Adipose tissue (tissue), 3 donors: Measurements from ENCODE around the gene FSD2. TPM values are rescaled to one million over a fixed set of nuclear protein-coding genes. Genes with fewer than 3 reads are reported as not detected.

ENCODE experiments used
- H3K27ac ChIP-seq: one replicate; pipeline ENCODE4 v1.5.1; 2013; ENCODE audit warnings: low read depth, low read length
- WGBS, 3 donors: extraction: QIAGEN DNeasy Blood & Tissue Kit; methylation state at CpG; one replicate each; pipeline ENCODE4 v1.1.7; 2013; 5-methylcytosine and 5-hydroxymethylcytosine counted together
- polyA plus RNA-seq, 3 donors: library from polyadenylated mRNA; stranded (reverse); fragments of 200-250 nt; gene quantifications; one replicate each; pipeline ENCODE4 v1.2.3, GENCODE V29; 2013
- donor health status: healthy with polysubstance abuse.
- donor health status: Bipolar disorder and iron deficiency.
- donor health status: healthy.

FSD2 gene
- under 1 TPM in 2 of 3 donors, not detected in 1; 0.01 to 0.11 TPM for polyA plus RNA-seq

DNA sequence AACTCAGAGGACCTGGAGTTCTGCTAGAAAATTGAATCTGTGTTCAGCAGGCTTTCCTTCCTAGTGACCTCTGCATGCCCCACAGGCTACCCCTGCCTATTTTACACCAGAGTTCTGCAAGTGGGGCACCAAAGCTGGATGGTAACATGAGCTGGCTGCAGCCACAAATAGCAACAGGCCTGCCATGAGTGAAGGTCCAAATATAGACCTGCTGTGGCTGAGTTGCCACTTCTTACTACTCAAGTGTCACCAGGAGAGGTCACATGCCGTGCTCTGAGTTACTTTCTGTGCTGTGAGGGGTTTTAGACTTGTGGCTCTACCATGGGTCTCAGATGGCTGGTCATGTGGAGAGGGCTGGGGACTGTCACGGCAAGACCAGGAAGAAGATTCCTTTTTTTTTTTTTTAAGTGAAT, at the start of gene FSD2:
Gene FSD2, minus strand, starts transcription at position 76 of the 413 bp plus-strand sequence. CDS start 18,679 bp downstream, outside the sequence.
- no peak within 1 kb of the TSS for H3K27ac ChIP-seq
- 69 to 83% (median 77%) methylated on average over 2 of the region's 2 CpGs for WGBS, 3 donors

DNA sequence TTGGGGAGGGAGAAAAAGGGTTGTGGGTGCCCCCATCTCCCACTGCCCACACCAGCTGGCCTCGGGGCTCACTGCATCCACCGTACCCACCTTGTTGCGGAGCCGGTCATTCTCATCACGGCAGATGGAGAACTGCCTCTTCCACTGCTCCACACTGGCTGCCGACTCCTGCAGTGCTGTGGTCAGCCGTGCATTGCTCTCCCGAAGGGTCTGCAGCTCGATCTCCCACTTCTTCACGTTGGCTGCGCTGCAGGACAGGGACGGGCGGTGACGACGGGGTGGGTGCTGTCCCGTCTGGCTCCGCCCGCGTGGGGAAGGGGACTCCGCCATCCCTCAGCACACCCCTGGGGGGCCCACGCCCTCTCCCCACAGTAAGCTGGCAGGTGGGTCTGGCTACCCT, 48.7 kb upstream of the FSD2 start:
- H3K27ac ChIP-seq = no peak overlapping the region
- 93 to 95% (median 93%) methylated on average over 20 to 21 of the region's 21 CpGs for WGBS, 3 donors

- 53 to 55% (median 54%) methylated on average over 16 of the region's 16 CpGs for WGBS, 3 donors
- H3K27ac ChIP-seq = no peak overlapping the region
Observed at GRCh38 chr15:82852941-82853561, 47.2 kb upstream of the FSD2 start.

- no peak overlapping the region for H3K27ac ChIP-seq
- 75 to 80% (median 76%) methylated on average over 9 of the region's 9 CpGs for WGBS, 3 donors
Observed at GRCh38 chr15:82851981-82852511, 46.2 kb upstream of the FSD2 start.

DNA sequence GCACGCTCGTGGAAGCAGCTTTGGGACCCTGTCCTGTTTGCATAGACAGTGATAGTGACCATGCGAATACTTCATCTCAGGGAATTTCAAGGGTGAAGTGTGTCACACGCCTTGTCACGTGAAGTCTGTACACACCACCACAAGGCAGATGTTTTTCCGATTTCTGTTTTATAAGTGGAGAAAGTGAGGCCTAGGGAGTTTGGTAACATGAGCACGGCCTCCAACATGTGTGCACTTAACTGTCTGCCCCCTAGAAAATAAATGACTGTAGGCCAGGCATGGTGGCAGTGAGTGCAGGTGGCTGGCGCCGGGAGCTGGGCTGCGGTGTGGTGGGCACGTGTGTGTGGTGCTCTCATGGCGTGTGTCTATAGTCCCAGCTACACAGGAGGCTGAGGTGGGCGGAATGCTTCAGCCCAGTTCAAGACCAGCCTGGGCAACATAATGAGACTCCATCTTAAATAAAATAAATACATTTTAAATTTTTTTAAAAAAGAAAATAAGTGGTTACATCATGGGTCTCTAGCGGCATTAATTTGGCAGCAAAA, 45.5 kb upstream of the FSD2 start:
- 80 to 88% (median 84%) methylated on average over 14 of the region's 14 CpGs for WGBS, 3 donors
- no peak overlapping the region for H3K27ac ChIP-seq

DNA sequence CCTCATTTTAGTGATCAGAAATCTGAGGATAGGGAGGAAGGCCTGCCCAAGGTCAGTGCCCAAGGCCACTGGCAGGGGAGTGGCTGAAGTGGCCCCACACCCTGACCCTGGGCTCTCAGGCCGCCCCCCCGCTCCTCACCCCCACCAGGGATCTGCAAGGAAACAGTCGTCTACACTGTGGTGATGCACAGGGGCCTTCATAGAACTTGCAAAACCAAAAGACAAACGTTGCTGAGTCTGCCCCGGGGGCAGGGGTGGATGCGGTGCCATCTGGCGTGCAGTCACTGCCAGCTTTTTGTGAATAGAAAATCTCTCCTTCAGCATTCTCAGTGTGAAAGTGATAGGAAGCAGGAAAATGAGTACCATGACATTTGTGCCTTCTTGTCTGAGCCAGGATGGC, 44.9 kb upstream of the FSD2 start:
- WGBS, 3 donors = 58 to 77% (median 63%) methylated on average over 7 of the region's 7 CpGs
- H3K27ac ChIP-seq = no peak overlapping the region

GRCh38 chr15:82849556-82850512, 44.0 kb upstream of the FSD2 start:
- no peak overlapping the region for H3K27ac ChIP-seq
- WGBS, 3 donors = 17 to 23% (median 19%) methylated on average over 23 of the region's 23 CpGs

- H3K27ac ChIP-seq = no peak overlapping the region
Observed at GRCh38 chr15:82848241-82848993, 42.5 kb upstream of the FSD2 start.

GRCh38 chr15:82847703-82848102, 41.8 kb upstream of the FSD2 start:
- H3K27ac ChIP-seq = no peak overlapping the region
- whole genome bisulfite sequencing, 3 donors = 73 to 82% (median 75%) methylated on average over 7 to 8 of the region's 8 CpGs

More at GRCh38 chr15:82848241-82848993, 42.5 kb upstream of the FSD2 start:
- WGBS, 3 donors = 71 to 80% (median 79%) methylated on average over 9 of the region's 9 CpGs

GRCh38 chr15:82846621-82847020, 40.8 kb upstream of the FSD2 start:
- 86 to 97% (median 87%) methylated on average over 4 of the region's 4 CpGs for WGBS, 3 donors
- H3K27ac ChIP-seq = no peak overlapping the region

DNA sequence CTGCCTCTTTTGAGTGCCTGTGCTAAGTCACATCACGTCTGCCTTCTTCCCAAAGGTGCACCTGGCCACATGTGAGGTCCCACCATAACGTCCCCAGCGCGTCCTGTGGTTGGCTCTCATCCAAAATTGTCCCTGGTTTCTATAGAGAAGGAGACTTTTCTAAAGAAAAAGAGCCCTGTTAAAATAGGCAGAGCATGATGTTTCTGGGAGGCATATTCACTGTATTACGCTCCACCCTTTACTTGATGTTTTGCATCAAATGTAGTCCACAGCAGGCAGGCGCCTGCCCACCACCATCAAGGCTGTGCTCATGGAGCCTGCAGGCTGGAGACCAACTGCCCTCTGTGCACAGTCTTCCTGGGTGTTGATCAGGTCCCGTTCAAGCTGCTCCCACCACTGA, 39.8 kb upstream of the FSD2 start:
- H3K27ac ChIP-seq = no peak overlapping the region
- WGBS, 3 donors = 68 to 79% (median 74%) methylated on average over 7 of the region's 7 CpGs

DNA sequence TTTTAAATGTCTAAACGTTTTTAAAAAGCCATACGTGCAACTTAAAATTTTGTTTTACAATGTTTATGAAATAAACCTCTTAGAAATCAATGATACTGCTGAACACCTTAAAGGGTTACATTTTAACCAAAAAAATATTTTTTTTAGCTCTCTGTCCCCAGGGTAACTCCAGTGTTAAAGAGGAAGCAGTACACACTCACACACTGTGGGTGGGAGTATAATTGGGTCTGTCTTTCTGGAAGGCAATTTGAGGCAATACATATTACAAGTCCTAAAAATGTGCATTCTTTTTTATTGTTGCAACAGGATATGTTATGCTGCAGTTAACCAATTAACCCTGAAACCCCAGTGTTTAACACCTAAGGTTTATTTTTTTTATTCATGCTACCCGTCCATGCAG, 37.7 kb upstream of the FSD2 start:
- WGBS, 3 donors = 84 to 93% (median 85%) methylated on average over 3 of the region's 3 CpGs
- H3K27ac ChIP-seq = no peak overlapping the region

DNA sequence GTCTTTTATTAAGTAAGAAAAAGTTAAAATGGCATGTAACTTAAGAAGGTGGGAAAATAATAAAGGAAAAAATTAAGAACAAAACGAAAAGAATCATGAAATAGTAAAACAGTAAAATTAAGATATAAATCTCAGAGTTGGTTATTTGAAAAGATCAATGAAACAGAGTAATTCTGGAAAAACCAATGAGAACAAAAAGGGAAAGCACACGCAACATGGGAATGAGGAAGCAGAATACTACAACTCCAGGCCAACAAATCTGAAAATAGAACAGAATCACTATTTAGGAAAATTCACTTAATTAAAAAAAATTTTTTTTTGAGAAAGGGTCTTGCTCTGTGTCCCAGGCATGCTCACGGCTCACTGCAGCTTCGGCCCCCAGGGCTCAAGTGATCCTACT, 34.3 kb upstream of the FSD2 start:
- 95 to 97% (median 96%) methylated on average over 4 of the region's 4 CpGs for WGBS, 3 donors
- H3K27ac ChIP-seq = no peak overlapping the region

GRCh38 chr15:82839136-82839535, 33.3 kb upstream of the FSD2 start:
- no peak overlapping the region for H3K27ac ChIP-seq

DNA sequence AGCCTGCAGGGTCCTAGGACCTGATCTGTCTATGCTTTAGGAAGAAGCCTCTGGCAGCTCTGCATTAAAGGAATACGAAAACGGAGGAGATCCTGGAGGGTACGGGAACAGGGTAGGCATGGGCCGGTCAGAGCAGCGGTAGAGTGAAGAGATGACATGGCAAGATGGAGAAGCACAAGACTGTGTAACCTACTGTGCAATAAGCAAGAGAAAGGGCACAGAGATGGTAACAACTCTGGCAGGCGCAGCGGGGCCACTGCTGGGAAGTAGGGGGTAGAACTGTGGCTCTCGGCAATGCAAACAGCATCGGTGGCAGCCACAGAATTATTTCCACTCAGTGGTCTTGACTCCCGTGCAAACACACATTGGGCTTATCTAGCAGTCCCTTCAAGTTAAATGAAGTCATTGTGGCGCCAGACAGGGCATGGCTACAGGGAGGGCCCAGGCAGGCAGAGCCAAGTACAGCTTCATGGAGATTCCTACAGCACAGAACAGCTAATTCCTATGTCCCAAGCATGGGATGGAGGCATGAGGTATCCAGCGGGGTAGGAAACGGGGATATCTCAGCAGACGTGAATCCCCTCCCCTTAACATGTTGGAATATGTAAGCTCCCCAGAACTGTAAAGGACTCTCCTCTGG, 32.3 kb upstream of the FSD2 start:
- WGBS, 3 donors = 89 to 95% (median 95%) methylated on average over 14 of the region's 14 CpGs
- H3K27ac ChIP-seq = no peak overlapping the region

DNA sequence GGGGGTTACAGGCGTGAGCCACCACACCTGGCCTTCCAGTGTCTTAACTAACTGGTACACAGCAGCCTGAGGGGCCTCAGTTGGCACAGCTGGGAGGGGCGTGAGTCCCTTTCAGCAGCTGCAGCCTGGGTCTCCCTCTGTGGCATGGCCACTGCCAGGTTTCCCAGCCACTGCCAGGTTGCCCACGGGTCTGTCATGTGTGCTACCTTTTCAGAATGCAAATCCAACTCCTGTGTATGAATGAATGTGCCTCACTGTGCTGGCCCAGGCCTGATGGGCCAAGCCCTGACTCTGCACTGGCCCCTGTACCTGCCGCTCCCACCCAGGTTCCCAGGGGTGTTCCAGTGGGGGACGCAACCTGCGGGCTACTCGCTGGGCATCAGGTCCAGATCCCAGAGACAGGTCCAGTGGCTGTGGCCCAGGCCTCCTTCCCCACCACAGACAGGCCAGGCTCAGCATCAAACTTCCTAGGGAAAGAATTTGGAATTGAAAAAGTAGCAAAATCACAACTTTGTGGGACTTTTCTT, 29.6 kb upstream of the FSD2 start:
- H3K27ac ChIP-seq = no peak overlapping the region
- 96 to 97% (median 97%) methylated on average over 7 of the region's 7 CpGs for WGBS, 3 donors

- no peak overlapping the region for H3K27ac ChIP-seq
- WGBS, 3 donors = 84 to 98% (median 93%) methylated on average over 4 of the region's 4 CpGs
Observed at GRCh38 chr15:82833362-82833682, 27.5 kb upstream of the FSD2 start.
